C4-2B (cell line): ENCODE data around the gene ZKSCAN2.

Experiments used
- CTCF ChIP-seq: fragments of 450-650 bp; conservative IDR thresholded peaks from 2 replicates; pipeline ENCODE4 v1.5.1; 2017; ENCODE audit warnings: mild to moderate bottlenecking
- ZFX ChIP-seq: fragments of 450-650 bp; IDR thresholded peaks from 2 replicates; pipeline ENCODE4 v1.6.1; 2017

DNA sequence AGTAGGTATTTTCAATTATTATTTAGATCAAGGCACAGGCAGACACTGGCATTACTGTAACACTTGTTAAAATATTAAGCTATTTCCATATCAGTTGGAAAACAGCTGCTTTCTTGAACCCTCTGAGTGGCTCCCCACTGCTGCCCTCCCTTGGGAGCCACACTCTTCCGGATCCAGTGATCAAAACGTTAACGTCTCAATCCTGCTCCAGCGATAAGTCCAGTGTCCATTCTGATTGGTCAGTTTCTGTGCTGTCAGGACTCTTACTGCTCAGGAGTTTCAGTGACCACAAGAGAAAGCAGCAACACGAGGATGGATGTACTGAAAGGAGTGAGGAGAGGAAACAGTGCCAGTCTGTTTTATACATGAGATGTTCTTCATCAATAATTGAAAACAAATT is 13.8 kb upstream of the ZKSCAN2 start:
- TF ChIP-seq CTCF: no peak
- no peak for TF ChIP-seq ZFX
